A549 (cell line): ENCODE data around the gene RNH1. TPM values are rescaled to one million over a fixed set of nuclear protein-coding genes. Genes with fewer than 3 reads are reported as not detected.

Experiments
- ATAC-seq, 2 experiments: fragments of 200-7000 bp in 1 of 2; fragments of >200 bp in 1 of 2; cut with Nextera tagmentation in 1 of 2; cut with Tn5 transposase in 1 of 2; 3 replicates each; pipeline versions ENCODE4 v1.8.0 to v1.9.1; 2018 to 2020; ENCODE audit warnings: mild to moderate bottlenecking in 1 of 2, moderate library complexity in 1 of 2
- CTCF ChIA-PET: fragments of 300-600 bp; sonication (Branson Sonifier 250); formaldehyde crosslinking; extraction: SDS; loops from one replicate; lab custom pipeline; 2021; ENCODE audit warnings: antibody characterized with exemption, inconsistent platforms; lab: Yijun Ruan, JAX
- POLR2A ChIA-PET: fragments of 350-600 bp; formaldehyde crosslinking; extraction: SDS; loops from one replicate; lab custom pipeline; 2021; ENCODE audit warnings: antibody characterized with exemption, inconsistent platforms; lab: Yijun Ruan, JAX
- DNase-seq, 2 experiments: peaks; one replicate each; pipeline versions ENCODE4 v3.0.0 to v3.0.0-alpha.2; 2011 to 2016; ENCODE audit warnings: low read depth in 1 of 2, low spot score in 1 of 2
- FAIRE-seq: peaks from 2 replicates; lab custom pipeline; 2011; peaks lifted over from hg19 to GRCh38; lab: Jason Lieb, UNC
- H3K27ac ChIP-seq, 2 experiments: fragments of >200 bp; sonication (Bioruptor Twin); formaldehyde crosslinking; 3 replicates each; pipeline ENCODE4 v1.5.1; 2016 to 2017
- H3K4me1 ChIP-seq: fragments of >200 bp; sonication (Bioruptor Twin); formaldehyde crosslinking; 3 replicates; pipeline ENCODE4 v1.6.1; 2016
- H3K4me2 ChIP-seq: fragments of >200 bp; sonication (Bioruptor Twin); formaldehyde crosslinking; 3 replicates; pipeline ENCODE4 v1.6.1; 2016
- H3K4me3 ChIP-seq: fragments of >200 bp; sonication (Bioruptor Twin); formaldehyde crosslinking; 3 replicates; pipeline ENCODE4 v1.5.1; 2016
- H3K9me3 ChIP-seq: fragments of >200 bp; sonication (Bioruptor Twin); formaldehyde crosslinking; 3 replicates; pipeline ENCODE4 v1.6.1; 2016
- BHLHE40 ChIP-seq: IDR thresholded peaks from 2 replicates; pipeline ENCODE4 v1.6.1; 2012; ENCODE audit warnings: low read depth, low read length, inconsistent platforms
- CBX2 ChIP-seq: fragments of 200-600 bp; sonication (generic); IDR thresholded peaks from 2 replicates; pipeline ENCODE4 v1.6.1; 2016; ENCODE audit warnings: low read depth, mild to moderate bottlenecking, borderline replicate concordance
- CBX8 ChIP-seq: fragments of 200-600 bp; sonication (generic); IDR thresholded peaks from 2 replicates; pipeline ENCODE4 v1.6.1; 2016
- CEBPB ChIP-seq, 2 experiments: fragments of >200 bp in 1 of 2; sonication (Bioruptor Twin) in 1 of 2; formaldehyde crosslinking in 1 of 2; IDR thresholded peaks; 2 replicates each; pipeline ENCODE4 v1.6.1; 2012 to 2016
- CHD2 ChIP-seq: fragments of 150-350 bp; IDR thresholded peaks from 2 replicates; pipeline ENCODE4 v1.6.1; 2014; ENCODE audit warnings: low read length; ENCODE audit not compliant: partially characterized antibody
- EHF ChIP-seq: fragments of 250-450 bp; sonication (Bioruptor Pico); IDR thresholded peaks from 2 replicates; pipeline ENCODE4 v1.5.0; 2020; ENCODE audit warnings: mild to moderate bottlenecking
- EP300 ChIP-seq, 2 experiments: fragments of >200 bp; sonication (Bioruptor Twin); formaldehyde crosslinking; IDR thresholded peaks; 2 replicates in 1 of 2; 3 replicates in 1 of 2; pipeline ENCODE4 v1.6.1; 2016 to 2017
- FOXS1 ChIP-seq: fragments of 250-450 bp; sonication (Bioruptor Pico); IDR thresholded peaks from 2 replicates; pipeline ENCODE4 v1.5.0; 2020; ENCODE audit warnings: mild to moderate bottlenecking, moderate library complexity
- GATA3 ChIP-seq: IDR thresholded peaks from 2 replicates; pipeline ENCODE4 v1.6.1; 2012; ENCODE audit warnings: borderline replicate concordance
- HDAC2 ChIP-seq: fragments of 200-600 bp; sonication (generic); IDR thresholded peaks from 2 replicates; pipeline ENCODE4 v1.6.1; 2016
- HOXA7 ChIP-seq: fragments of 250-450 bp; sonication (Bioruptor Pico); IDR thresholded peaks from 2 replicates; pipeline ENCODE4 v1.5.0; 2020; ENCODE audit warnings: mild to moderate bottlenecking, moderate library complexity
- HOXB5 ChIP-seq: fragments of 250-450 bp; sonication (Bioruptor Pico); IDR thresholded peaks from 2 replicates; pipeline ENCODE4 v1.5.0; 2020; ENCODE audit warnings: mild to moderate bottlenecking, moderate library complexity
- JUN ChIP-seq, 2 experiments: fragments of >200 bp; sonication (Bioruptor Twin); formaldehyde crosslinking; IDR thresholded peaks; 2 replicates in 1 of 2; 3 replicates in 1 of 2; pipeline ENCODE4 v1.6.1; 2016 to 2017
- PHF8 ChIP-seq: fragments of 200-600 bp; sonication (generic); IDR thresholded peaks from 2 replicates; pipeline ENCODE4 v1.6.1; 2016; ENCODE audit warnings: low read depth, mild to moderate bottlenecking, antibody characterized with exemption, moderate library complexity, borderline replicate concordance
- POLR2A ChIP-seq: IDR thresholded peaks from 2 replicates; pipeline ENCODE4 v1.6.1; 2012; ENCODE audit warnings: mild to moderate bottlenecking, low read length
- POLR2AphosphoS2 ChIP-seq: conservative IDR thresholded peaks from 2 replicates; pipeline ENCODE4 v1.6.1; 2012; ENCODE audit warnings: low read length, improper control_type of control experiment, inconsistent platforms
- RARB ChIP-seq: fragments of 250-450 bp; sonication (Bioruptor Pico); IDR thresholded peaks from 2 replicates; pipeline ENCODE4 v1.8.0; 2021; ENCODE audit warnings: mild to moderate bottlenecking, moderate library complexity
- TFCP2L1 ChIP-seq: fragments of 250-450 bp; sonication (Bioruptor Pico); IDR thresholded peaks from 2 replicates; pipeline ENCODE4 v1.5.0; 2021; ENCODE audit warnings: mild to moderate bottlenecking
- TP53 ChIP-seq: fragments of 250-450 bp; sonication (Bioruptor Pico); IDR thresholded peaks from 2 replicates; pipeline ENCODE4 v1.5.0; 2021; ENCODE audit warnings: mild to moderate bottlenecking, moderate library complexity
- ZC3H11A ChIP-seq: fragments of 450-650 bp; IDR thresholded peaks from 2 replicates; pipeline ENCODE4 v1.6.1; 2014; ENCODE audit warnings: antibody characterized with exemption, mild to moderate bottlenecking
- ZFP36 ChIP-seq: fragments of 450-650 bp; IDR thresholded peaks from 2 replicates; pipeline ENCODE4 v1.6.1; 2014; ENCODE audit warnings: borderline replicate concordance; ENCODE audit not compliant: partially characterized antibody
- ZNF302 ChIP-seq: fragments of 250-450 bp; sonication (Bioruptor Pico); IDR thresholded peaks from 2 replicates; pipeline ENCODE4 v1.9.0; 2021; ENCODE audit warnings: inconsistent platforms, mild to moderate bottlenecking, moderate library complexity
- WGBS: methylation state at CpG from one replicate; pipeline ENCODE4 v1.1.6; 2017; ENCODE audit errors: missing lambda C conversion rate; 5-methylcytosine and 5-hydroxymethylcytosine counted together
- polyA plus RNA-seq, 4 experiments: library from polyadenylated mRNA; depleted of rRNA in 3 of 4; stranded (reverse); fragments of >200 nt; fragmentation: RNase III in 1 of 4; extraction: RNeasy Plus Mini Kit Qiagen cat#74134 plus additional on column Dnase treatment in 1 of 4; gene quantifications; 2 replicates in 3 of 4; 3 replicates in 1 of 4; pipeline ENCODE4 v1.2.3, GENCODE V29; 2011 to 2017
- TF ChIP-seq, protein P1 (sequence below): fragments of 250-450 bp; sonication (Bioruptor Pico); IDR thresholded peaks from 2 replicates; pipeline ENCODE4 v1.5.0; 2021; ENCODE audit warnings: mild to moderate bottlenecking, moderate library complexity, borderline replicate concordance
- TF ChIP-seq, protein P2 (sequence below): fragments of 250-450 bp; sonication (Bioruptor Pico); IDR thresholded peaks from 2 replicates; pipeline ENCODE4 v1.5.0; 2020; ENCODE audit warnings: low read depth, mild to moderate bottlenecking, moderate library complexity
- TF ChIP-seq, protein P3 (sequence below): fragments of >200 bp; sonication (Bioruptor Twin); formaldehyde crosslinking; IDR thresholded peaks from 2 replicates; pipeline ENCODE4 v1.6.1; 2016
- TF ChIP-seq, protein P4 (sequence below): IDR thresholded peaks from 2 replicates; pipeline ENCODE4 v1.6.1; 2012
- TF ChIP-seq, protein P5 (sequence below): fragments of >200 bp; sonication (Bioruptor Twin); formaldehyde crosslinking; IDR thresholded peaks from 3 replicates; pipeline ENCODE4 v1.6.1; 2016
- TF ChIP-seq, protein P6 (sequence below): fragments of 150-350 bp; IDR thresholded peaks from 2 replicates; pipeline ENCODE4 v1.6.1; 2014; ENCODE audit warnings: low read depth, mild to moderate bottlenecking, low read length
- TF ChIP-seq, protein P7 (sequence below): fragments of 200-600 bp; sonication (generic); IDR thresholded peaks from 2 replicates; pipeline ENCODE4 v1.6.1; 2016; ENCODE audit warnings: antibody characterized with exemption, mild to moderate bottlenecking, moderate library complexity

Gene RNH1
- polyA plus RNA-seq, 2 of the 4 experiments (the other 2 are of a cell fraction) = 85.8 to 135 TPM

DNA sequence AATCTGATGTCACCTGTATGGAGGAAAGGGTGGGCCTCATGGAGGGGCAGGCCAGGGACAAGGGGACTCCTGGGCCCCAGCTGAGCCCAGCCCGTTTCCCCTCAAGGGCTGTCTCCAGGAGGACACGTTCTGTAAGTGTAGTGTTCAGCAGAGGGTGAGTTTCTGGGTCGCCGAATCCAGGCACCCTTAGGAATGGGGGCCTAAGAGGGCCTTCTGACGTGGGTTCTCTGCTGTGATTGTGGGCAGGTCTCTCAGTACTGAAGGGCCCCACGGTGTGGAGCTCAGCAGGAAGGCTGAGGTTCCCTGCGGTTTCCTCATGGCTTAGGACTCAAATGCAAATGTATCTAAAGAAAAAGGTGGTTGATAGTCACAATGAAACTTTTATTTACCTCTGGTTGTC is 50.5 kb downstream of the RNH1 start:
- ChIA-PET CTCF (interaction anchor here (1.0 to 1.7 kb wide), 2 partner anchors 8 to 206 kb away, joined by 3 to 5 read pairs; no protein-coding TSS in a partner anchor), POLR2A (no interaction called here)
- TF ChIP-seq ZC3H11A (no peak), ZFP36 (no peak), TFCP2L1 (no peak), CBX2 (no peak), CHD2 (no peak), ZNF302 (CRISPR knock-in tag) (no peak), EP300 (IDR thresholded peaks at IDR 0.05) (no peak), HDAC2 (no peak), GATA3 (no peak), POLR2A (no peak), HOXB5 (no peak), POLR2AphosphoS2 (no peak), CBX8 (no peak), RARB (no peak), TP53 (CRISPR knock-in tag) (no peak), JUN (IDR thresholded peaks at IDR 0.05) (no peak), FOXS1 (CRISPR knock-in tag) (no peak)
- TF ChIP-seq, protein P1, sequence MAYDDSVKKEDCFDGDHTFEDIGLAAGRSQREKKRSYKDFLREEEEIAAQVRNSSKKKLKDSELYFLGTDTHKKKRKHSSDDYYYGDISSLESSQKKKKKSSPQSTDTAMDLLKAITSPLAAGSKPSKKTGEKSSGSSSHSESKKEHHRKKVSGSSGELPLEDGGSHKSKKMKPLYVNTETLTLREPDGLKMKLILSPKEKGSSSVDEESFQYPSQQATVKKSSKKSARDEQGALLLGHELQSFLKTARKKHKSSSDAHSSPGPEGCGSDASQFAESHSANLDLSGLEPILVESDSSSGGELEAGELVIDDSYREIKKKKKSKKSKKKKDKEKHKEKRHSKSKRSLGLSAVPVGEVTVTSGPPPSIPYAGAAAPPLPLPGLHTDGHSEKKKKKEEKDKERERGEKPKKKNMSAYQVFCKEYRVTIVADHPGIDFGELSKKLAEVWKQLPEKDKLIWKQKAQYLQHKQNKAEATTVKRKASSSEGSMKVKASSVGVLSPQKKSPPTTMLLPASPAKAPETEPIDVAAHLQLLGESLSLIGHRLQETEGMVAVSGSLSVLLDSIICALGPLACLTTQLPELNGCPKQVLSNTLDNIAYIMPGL (CRISPR knock-in tag) = no peak
- TF ChIP-seq, protein P2, sequence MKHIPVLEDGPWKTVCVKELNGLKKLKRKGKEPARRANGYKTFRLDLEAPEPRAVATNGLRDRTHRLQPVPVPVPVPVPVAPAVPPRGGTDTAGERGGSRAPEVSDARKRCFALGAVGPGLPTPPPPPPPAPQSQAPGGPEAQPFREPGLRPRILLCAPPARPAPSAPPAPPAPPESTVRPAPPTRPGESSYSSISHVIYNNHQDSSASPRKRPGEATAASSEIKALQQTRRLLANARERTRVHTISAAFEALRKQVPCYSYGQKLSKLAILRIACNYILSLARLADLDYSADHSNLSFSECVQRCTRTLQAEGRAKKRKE (CRISPR knock-in tag) = no peak
- TF ChIP-seq, protein P3, sequence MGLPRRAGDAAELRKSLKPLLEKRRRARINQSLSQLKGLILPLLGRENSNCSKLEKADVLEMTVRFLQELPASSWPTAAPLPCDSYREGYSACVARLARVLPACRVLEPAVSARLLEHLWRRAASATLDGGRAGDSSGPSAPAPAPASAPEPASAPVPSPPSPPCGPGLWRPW = no peak
- no peak for FAIRE-seq
- 81% methylated on average over 7 of the region's 7 CpGs for WGBS
- ATAC-seq = no peak
- Histone ChIP-seq H3K4me1 (peaks cover 23% of the 10 kb centered on the region), H3K27ac (no peak overlapping the region), H3K4me2 (no peak overlapping the region), H3K4me3 (no peak overlapping the region), H3K9me3 (no peaks in the 10 kb centered on the region)
- no peak for DNase-seq

DNA sequence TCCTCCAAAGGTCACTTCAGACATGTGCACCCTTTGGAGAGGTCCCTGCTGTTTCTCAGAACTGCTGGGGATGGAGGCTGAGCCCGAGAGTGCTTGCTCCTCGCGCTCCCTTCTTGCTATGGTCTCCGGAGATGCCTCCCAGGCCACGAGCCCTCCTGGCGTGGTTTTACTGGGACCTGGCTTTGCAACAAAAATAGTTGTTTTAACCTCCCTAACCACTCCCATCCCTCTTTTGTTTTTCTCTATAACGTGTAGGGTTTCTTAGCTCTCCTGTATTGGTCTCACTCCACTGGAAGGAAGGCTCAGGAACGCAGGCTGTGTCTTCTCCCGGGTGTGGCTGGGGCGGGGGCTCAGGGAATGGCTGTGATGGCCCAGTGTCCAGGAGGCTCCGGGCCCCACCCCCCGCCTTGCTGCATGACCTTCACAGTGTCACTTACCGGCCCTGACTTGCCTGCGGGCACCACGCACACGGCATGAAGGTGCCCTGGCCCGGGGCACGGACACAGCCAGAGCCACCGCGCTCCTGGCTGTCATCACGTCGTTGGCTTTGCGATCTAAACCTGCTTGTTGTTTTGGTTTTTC is 51.4 kb downstream of the RNH1 start:
- Histone ChIP-seq H3K4me1 (peaks cover 22% of the 10 kb centered on the region), H3K4me2 (no peak overlapping the region), H3K9me3 (no peaks in the 10 kb centered on the region), H3K4me3 (no peak overlapping the region), H3K27ac (no peak overlapping the region)
- ATAC-seq = no peak
- CTCF ChIA-PET = interaction anchor here (0.6 to 2.0 kb wide), 4 partner anchors 8 to 248 kb away, joined by 3 to 5 read pairs (median 4); no protein-coding TSS in a partner anchor
- WGBS = 91% methylated on average over 23 of the region's 23 CpGs
- TF ChIP-seq FOXS1 (CRISPR knock-in tag) = no peak
- no peak for TF ChIP-seq CEBPB (IDR thresholded peaks at IDR 0.05)
- TF ChIP-seq, protein P4, sequence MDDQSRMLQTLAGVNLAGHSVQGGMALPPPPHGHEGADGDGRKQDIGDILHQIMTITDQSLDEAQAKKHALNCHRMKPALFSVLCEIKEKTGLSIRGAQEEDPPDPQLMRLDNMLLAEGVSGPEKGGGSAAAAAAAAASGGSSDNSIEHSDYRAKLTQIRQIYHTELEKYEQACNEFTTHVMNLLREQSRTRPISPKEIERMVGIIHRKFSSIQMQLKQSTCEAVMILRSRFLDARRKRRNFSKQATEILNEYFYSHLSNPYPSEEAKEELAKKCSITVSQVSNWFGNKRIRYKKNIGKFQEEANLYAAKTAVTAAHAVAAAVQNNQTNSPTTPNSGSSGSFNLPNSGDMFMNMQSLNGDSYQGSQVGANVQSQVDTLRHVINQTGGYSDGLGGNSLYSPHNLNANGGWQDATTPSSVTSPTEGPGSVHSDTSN = no peak
- no peak for TF ChIP-seq BHLHE40
- no peak for TF ChIP-seq EHF (CRISPR knock-in tag)
- TF ChIP-seq HOXA7 (CRISPR knock-in tag) = no peak
- TF ChIP-seq, protein P5, sequence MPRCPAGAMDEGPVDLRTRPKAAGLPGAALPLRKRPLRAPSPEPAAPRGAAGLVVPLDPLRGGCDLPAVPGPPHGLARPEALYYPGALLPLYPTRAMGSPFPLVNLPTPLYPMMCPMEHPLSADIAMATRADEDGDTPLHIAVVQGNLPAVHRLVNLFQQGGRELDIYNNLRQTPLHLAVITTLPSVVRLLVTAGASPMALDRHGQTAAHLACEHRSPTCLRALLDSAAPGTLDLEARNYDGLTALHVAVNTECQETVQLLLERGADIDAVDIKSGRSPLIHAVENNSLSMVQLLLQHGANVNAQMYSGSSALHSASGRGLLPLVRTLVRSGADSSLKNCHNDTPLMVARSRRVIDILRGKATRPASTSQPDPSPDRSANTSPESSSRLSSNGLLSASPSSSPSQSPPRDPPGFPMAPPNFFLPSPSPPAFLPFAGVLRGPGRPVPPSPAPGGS = no peak
- TF ChIP-seq, protein P6, sequence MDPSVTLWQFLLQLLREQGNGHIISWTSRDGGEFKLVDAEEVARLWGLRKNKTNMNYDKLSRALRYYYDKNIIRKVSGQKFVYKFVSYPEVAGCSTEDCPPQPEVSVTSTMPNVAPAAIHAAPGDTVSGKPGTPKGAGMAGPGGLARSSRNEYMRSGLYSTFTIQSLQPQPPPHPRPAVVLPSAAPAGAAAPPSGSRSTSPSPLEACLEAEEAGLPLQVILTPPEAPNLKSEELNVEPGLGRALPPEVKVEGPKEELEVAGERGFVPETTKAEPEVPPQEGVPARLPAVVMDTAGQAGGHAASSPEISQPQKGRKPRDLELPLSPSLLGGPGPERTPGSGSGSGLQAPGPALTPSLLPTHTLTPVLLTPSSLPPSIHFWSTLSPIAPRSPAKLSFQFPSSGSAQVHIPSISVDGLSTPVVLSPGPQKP = no peak
- TF ChIP-seq PHF8 = no peak
- TF ChIP-seq, protein P7, sequence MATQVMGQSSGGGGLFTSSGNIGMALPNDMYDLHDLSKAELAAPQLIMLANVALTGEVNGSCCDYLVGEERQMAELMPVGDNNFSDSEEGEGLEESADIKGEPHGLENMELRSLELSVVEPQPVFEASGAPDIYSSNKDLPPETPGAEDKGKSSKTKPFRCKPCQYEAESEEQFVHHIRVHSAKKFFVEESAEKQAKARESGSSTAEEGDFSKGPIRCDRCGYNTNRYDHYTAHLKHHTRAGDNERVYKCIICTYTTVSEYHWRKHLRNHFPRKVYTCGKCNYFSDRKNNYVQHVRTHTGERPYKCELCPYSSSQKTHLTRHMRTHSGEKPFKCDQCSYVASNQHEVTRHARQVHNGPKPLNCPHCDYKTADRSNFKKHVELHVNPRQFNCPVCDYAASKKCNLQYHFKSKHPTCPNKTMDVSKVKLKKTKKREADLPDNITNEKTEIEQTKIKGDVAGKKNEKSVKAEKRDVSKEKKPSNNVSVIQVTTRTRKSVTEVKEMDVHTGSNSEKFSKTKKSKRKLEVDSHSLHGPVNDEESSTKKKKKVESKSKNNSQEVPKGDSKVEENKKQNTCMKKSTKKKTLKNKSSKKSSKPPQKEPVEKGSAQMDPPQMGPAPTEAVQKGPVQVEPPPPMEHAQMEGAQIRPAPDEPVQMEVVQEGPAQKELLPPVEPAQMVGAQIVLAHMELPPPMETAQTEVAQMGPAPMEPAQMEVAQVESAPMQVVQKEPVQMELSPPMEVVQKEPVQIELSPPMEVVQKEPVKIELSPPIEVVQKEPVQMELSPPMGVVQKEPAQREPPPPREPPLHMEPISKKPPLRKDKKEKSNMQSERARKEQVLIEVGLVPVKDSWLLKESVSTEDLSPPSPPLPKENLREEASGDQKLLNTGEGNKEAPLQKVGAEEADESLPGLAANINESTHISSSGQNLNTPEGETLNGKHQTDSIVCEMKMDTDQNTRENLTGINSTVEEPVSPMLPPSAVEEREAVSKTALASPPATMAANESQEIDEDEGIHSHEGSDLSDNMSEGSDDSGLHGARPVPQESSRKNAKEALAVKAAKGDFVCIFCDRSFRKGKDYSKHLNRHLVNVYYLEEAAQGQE = no peak
- no peak for FAIRE-seq
- no peak for DNase-seq
- POLR2A ChIA-PET = no interaction called here
